SK-N-SH treated with all-trans-retinoic acid at 6 μM for 48 hours (cell line): ENCODE measurements around the gene HOOK2.

Source experiments
- CREB5 ChIP-seq: fragments of 250-450 bp; sonication (Bioruptor Pico); IDR thresholded peaks from 2 replicates; pipeline ENCODE4 v1.5.1; 2020; ENCODE audit warnings: low read depth, mild to moderate bottlenecking, moderate library complexity
- PATZ1 ChIP-seq: fragments of 250-450 bp; sonication (Bioruptor Pico); IDR thresholded peaks from 2 replicates; pipeline ENCODE4 v1.8.0; 2020; ENCODE audit warnings: mild to moderate bottlenecking, moderate library complexity, borderline replicate concordance
- POU6F1 ChIP-seq: fragments of 250-450 bp; sonication (Bioruptor Pico); IDR thresholded peaks from 2 replicates; pipeline ENCODE4 v1.8.0; 2021; ENCODE audit warnings: low read depth, mild to moderate bottlenecking, moderate library complexity, borderline replicate concordance
- PPARA ChIP-seq: fragments of 250-450 bp; sonication (Bioruptor Pico); IDR thresholded peaks from 2 replicates; pipeline ENCODE4 v1.5.0; 2020; ENCODE audit warnings: mild to moderate bottlenecking, borderline replicate concordance
- ZFP3 ChIP-seq: fragments of 250-450 bp; sonication (Bioruptor Pico); IDR thresholded peaks from 2 replicates; pipeline ENCODE4 v1.5.0; 2020; ENCODE audit warnings: mild to moderate bottlenecking, moderate library complexity

- TF ChIP-seq CREB5 (no peak), POU6F1 (CRISPR knock-in tag) (no peak), PPARA (CRISPR knock-in tag) (no peak), ZFP3 (CRISPR knock-in tag) (no peak), PATZ1 (CRISPR knock-in tag) (no peak)
Measured at GRCh38 chr19:12769689-12770088, 5.7 kb downstream of the HOOK2 start.
